ENCODE results near the gene TMEM41A.
"Not testable (repeated sequence)": the region's sequence is repeated elsewhere in the genome, so short reads cannot be mapped to it uniquely, and the experiment has no call there.

TMEM41A gene

DNA sequence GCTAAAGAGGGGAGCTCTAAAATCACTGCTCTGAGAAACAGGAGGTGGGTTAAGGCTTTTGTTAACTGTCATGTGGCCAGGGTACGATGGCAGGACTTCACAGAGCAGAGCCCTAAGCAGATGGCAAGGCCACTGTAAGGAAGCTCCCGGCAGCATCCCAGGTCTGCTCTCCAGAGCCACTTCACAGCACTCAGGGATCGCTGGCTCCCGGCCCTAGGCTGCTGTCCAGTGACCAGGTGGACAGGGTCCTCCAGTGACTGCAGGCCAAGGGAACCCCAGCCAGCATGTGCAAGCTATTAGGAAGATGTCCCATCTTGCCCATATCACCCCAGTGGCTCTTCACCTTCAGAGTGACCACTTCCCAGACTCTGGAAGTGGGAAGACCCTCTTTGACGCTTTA, 10.4 kb downstream of the TMEM41A start:
- no peak for DNase-seq (ENCODE audit: low read depth)

DNA sequence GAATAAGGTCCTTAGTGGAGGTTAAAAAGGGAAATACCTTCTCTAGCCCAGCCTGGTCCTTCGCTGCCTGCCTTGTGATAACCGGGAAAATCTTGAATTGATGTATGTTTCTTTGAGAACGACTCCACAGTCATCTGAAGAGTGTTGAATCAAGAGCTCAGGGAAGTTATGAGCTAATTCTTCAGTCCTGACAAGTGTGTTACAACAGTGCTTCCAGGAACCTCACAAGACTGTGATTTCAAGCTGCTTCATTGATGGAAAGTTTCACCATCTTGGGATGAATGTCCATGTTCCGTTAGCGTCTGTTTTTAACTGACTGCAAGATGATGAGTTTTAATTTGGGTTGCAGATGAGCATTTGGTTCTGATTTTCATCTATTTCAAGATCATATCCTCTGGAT, 12.4 kb downstream of the TMEM41A start:
- DNase-seq (ENCODE audit: low read depth), result no peak

DNA sequence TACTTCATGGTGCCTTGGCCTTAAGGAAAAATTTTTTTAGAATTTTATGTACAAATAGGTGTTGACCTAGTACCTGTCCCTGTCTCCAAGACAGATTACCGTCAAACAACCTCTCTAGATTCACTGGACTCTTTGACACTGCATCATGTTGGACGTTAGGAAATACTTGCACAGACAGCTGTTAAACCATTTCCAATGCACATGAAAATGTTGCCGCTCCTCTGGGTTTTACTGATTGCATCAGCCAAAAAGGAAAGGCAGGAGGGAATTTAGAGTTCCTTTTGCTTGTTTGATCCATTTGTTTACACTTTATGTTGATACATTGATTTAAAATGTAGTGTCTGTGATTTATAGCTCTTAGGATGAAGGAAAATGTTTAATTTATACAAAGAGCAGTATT, 14.5 kb downstream of the TMEM41A start:
- DNase-seq (ENCODE audit: low read depth), result no peak

DNA sequence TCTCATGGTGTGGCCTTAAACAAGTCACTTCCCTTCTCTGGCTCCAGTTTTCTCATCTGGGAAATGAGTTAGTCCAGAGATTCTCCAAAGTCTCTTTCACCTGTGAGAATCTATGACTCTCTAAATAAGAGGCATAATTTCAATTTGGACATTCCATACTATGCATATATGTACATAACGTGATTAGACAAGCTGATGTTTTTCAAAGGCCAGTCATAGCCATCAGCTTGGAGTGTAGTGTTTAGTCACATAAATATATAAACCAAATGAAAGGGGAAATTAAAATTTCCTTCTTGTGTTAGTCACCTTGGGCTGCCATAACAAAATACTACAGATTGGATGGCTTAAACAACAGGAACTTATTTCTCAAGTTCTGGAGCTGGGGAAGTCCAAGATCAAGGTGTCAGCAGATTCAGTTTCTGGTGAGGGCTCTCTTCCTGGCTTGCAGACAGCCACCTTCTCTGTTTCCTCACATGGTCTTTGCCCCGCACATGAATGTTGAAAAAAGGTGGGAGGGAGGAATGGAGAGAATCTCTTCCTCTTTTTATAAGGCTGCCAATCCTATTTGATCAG, 19.4 kb downstream of the TMEM41A start:
- no peak for DNase-seq (ENCODE audit: low read depth)

DNA sequence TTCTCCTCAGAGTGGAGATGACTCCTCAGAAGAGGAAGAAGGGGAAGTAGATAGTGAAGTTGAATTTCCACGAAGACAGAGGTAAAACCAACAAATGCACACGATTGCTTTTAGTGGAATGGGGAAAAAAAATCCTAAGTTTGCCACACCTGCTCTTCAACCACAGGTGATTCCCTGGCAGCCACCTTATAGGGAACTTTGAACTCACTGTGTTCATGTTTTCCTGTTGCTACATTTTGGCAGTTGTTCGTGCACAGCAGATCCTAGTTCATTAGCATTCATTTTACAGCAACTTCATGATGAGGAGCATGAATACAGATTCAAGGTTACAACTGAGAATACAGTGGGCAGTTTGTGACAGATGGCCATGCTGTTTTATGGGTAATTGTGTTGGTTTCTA, 21.5 kb downstream of the TMEM41A start:
- DNase-seq (ENCODE audit: low read depth), result no peak

DNA sequence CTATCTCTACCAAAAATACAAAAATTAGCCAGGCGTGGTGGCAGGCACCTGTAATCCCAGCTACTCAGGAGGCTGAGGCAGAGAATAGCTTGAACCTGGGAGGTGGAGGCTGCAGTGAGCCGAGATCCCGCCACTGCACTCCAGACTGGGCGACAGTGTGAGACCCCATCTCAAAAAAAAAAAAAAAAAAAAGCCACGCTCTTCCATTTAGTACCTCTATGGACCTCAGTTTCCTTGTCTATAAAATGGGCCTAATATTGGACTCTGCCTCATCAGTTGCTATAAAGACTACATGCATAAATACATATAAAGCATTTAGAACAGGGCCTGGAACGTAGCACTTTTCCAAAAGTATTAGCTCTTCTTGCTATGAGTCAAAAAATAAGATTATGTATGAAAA, 23.9 kb downstream of the TMEM41A start:
- not testable (repeated sequence) for DNase-seq (ENCODE audit: low read depth)

DNA sequence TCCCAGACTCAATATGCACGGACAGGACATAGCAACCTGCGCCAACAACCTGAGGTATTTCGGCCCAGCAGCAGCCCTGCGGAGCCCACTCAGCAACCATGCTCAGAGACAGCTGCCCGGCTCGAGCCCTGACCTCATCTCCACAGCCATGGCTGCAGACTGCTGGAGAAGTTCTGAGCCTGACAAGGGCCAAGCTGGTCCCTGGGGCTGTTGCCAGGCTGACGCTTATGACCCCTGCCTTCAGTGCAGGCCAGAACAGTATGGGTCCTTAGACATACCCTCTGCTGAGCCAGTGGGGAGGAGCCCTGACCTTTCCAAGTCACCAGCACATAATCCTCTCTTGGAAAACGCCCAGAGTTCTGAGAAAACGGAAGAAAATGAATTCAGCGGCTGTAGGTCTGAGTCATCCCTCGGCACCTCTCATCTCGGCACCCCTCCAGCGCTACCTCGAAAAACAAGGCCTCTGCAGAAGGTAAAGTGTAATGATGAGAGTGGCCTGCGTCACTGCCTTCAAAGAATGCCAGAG, 25.5 kb downstream of the TMEM41A start:
- no peak for DNase-seq (ENCODE audit: low read depth)

DNA sequence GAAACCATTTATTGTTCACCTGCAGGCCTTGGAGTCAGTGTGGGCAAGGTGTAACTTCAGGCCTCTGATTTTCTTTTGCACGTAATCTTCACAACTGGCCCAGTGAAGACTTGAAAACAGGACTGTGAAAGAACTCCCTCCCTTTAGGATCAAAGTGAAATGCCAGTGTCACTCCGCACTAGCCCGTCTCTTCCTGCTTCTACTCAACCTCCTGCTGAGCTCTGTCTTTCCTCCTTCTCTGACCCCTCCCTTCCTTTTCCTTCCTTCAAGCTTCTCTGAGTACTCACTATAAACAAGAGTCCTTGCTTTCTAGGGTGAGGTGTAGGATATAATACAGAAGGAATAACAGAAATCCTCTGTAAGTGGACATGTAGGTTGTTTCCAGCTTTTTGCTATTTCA, 28.5 kb downstream of the TMEM41A start:
- DNase-seq (ENCODE audit: low read depth), result no peak

DNA sequence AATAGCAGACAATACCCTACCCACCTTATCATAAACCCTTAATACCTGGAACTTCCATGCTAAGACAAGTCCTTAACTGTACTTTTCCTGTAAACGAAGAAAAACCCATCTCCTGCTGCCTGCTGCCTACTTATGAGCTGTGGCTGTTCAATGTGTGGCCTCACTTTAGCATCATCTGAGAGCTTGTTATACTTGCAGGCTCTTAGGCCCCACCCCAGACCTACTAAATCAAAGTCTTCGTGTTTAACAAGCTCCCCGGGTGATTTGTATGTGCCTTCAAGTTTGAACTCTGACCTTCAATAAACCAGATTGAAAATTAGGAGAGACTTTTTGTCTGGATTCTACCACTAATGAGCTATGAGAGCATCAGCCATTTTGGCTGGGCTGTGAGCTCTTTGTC, 29.3 kb downstream of the TMEM41A start:
- DNase-seq (ENCODE audit: low read depth), result no peak

DNA sequence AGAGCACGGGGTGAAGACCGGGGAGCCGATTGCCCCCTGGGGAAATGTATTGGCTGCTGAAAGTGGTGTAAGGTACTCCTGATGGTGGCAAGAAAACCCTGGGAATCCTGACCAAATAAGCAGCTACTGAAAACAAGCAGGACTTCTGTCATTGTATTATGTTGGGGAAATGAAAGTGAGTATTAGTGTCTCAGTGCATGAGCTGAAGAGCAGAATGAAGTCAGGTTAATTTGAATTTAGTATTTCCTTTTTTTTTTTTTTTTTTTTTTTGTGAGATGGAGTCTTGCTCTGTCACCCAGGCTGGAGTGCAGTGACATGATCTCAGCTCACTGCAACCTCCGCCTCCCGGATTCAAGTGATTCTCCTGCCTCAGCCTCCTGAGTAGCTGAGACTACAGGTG, 32.7 kb downstream of the TMEM41A start:
- DNase-seq (ENCODE audit: low read depth), result not testable (repeated sequence)

DNA sequence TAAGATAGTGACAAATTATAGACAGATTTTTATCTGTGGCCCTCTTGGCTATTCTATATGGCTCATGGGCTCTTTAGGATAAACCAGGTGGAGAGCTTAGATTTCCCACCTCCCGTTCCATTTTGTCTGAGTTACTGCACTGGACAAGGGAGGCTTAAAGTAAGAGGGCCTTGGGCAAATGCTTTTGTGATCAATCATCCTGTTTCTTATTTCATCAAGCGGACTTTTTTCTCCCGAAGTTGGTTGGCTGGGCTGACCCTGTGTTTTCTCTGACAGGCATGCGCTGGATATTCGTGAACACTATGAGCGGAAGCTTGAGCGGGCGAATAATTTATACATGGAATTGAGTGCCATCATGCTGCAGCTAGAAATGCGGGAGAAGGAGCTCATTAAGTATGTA, 33.4 kb downstream of the TMEM41A start:
- DNase-seq (ENCODE audit: low read depth), result no peak

DNA sequence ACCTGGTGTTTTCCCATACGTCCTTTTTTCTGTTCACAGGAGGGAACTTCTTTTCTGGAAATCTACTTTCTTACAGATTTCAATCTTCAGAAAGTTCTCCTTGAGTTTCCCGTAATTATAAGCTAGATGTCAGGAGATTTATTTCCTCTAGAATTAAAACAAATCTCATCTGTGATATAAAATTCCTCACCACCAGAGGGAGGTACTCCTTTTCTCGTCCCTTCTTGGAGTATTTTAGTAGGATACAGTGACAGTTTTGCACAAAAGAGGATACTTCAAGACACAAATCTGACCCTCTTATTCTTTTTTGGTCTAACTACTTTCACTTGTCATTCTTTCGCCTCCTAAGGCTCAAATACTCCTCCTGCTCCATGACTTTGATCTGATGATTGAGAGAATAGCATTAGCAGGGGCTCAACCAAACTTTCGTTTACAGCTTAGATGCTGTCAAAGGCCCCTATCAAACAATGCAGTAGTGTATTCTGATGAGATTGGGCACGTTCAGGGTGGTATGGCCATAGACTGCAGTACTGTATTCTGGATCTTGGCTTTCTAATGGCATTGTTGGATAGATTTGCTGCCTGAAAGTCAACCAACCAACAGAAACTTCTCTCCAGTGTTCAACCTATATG, 38.0 kb downstream of the TMEM41A start:
- DNase-seq (ENCODE audit: low read depth), result no peak

DNA sequence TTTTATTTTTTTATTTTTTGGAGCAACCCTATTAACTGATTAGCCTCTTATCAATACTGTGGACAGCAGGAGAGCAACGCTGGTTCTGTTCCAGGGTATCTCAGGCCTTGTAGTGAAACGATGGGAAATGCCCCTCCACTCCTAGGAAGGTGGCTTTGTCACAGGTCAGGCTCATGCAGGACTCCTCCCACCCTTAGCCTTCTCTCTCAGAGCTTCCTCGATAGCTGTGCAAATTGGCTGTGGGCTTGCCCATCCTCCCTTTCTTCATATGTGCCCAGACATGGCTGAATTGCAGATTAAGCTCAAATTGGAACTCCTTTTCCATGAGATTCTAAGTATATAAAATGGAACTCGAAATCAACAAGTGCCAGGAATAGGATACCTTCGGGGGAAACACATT, 38.5 kb downstream of the TMEM41A start:
- DNase-seq (ENCODE audit: low read depth), result no peak

DNA sequence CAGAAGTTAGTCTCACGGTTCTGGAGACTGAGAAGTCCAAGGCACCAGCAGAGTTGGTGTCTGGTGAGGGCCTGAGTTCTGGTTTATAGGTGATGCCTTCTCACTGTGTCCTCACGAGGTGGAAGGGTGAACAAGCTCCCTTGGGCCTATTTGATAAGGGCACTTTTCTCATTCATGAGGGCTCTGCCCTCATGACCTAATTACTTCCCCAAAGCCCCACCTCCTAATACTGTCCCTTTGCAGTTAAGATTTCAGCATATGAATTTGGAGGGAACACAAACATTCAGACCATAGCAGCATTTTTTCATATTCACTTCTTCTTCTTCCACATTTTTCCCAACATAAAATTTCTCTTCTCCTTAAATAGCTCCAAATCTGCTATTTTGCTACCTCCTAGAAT, 41.5 kb downstream of the TMEM41A start:
- DNase-seq (ENCODE audit: low read depth), result no peak

DNA sequence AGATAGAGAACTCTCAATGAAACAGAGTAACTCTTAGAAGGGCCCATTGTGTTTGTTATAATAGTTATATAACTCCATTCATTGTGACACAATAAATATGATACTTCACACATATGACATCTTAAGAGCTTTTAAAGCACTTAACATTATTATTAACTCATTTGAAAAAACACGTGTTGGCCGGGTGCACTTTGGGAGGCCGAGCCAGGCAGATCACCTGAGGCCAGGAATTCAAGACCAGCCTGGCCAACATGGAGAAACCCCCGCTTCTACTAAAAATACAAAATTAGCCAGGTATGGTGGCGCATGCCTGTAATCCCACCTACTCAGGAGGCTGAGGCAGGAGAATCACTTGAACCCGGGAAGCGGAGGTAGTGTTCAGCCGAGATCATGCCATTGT, 47.4 kb downstream of the TMEM41A start:
- not testable (repeated sequence) for DNase-seq (ENCODE audit: low read depth)

DNA sequence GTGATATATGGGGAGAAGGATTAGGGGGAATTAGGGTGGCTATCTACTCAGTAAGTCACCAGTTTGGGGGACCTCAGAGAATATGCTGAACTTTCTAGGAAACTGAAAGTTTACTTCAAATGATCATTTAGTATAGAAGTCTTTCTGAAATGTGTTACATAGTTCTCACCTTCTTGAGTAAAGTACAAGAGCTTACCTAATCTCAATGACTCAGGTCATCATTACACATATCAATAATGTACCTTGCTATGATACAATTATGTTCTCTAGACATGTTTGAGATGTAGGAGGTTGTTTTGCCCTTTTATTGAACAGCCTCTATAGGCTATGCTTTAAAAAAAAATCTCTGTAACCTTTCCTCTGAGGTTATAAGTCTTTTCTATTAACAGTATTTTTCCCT, 50.7 kb downstream of the TMEM41A start:
- DNase-seq (ENCODE audit: low read depth), result no peak

DNA sequence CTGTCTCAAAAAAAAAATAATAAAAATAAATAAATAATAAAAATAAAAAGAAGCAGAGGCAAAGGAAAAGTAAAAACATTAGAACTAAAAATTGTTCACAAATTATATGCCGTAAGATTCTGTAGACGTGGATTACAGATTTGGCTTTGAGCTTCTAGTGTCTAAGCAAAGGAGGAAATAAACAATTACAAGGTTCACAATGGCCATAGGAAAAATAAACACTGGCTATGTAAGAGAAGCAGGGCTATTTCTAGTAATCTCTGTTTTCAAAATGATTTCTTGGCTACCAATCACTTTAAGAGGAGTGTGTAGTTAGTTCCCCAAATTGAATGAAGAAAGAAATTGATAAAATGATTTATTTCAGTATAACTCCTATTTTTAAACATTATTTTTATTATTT, 54.5 kb downstream of the TMEM41A start:
- DNase-seq (ENCODE audit: low read depth), result no peak

DNA sequence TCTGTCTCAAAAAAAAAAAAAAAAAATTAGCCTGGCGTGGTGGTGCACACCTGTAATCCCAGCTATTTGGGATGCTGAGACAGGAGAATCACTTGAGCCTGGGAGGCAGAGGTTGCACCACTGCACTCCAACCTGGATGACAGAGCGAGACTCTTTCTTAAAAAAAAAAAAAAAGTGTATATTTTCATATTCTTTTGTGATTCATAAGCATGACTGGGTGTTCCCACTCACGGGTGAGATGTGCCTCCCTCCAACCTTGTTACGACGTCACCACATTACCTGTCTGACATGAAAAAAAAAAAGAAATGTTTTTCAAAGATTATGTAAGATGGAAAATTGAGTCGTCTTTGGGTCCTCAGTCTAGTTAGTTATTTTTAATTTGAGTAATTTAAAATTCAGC, 56.8 kb downstream of the TMEM41A start:
- no peak for DNase-seq (ENCODE audit: low read depth)

DNA sequence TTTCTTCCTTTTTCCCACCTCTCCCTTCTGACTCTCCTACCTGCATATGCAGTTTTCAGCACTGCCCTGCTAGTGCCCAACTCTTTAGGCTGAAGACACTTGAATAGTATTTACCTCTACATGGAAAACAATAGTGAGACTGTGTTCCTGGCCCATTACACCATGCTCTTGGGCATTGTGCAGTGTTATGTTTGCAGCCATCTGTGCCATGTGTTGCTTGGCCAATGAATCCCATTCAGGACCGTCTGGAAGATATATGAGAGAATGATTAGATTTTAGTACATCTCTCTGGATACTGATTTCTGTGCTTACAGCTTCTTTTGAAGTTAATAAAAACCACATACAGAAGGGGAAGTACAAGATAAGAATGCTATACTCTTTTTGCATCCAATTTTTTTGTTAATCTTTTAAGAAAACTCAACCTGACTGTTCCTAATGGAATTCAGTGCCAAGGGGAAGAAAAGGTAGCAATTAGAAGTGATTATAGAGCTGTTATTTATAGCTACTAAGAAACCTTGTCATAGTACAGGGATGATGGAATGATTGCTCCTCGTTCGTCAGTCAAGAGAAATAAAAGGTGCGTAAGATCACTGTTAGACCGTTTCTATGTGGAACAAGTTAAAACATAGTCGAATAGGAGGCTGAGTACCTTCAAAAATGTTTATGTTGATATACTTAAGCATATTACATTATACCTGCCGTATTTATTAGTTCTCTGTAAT, 58.9 kb downstream of the TMEM41A start:
- no peak for DNase-seq (ENCODE audit: low read depth)
